ENCODE data around the gene XRCC6. TPM values are rescaled to one million over a fixed set of nuclear protein-coding genes. Genes with fewer than 3 reads are reported as not detected.
A peak's percentile ranks its signal among the peaks of the same experiment; 100 is the strongest.

Gene XRCC6
- total and polyA plus RNA-seq, 9 of the 15 experiments (the other 6 are each of a cell fraction or from before 2014, with no cell fraction given) = 151 to 440 (median 318) TPM

- no peak for TF ChIP-seq ZHX1 (conservative IDR thresholded peaks at IDR 0.05; ENCODE audit: low read length)
- no peak for TF ChIP-seq ATF1 (CRISPR knock-in tag; IDR thresholded peaks at IDR 0.05)
- TF ChIP-seq ATF1 (tag; IDR thresholded peaks at IDR 0.05) = no peak
- TF ChIP-seq ZNF436 (CRISPR knock-in tag; IDR thresholded peaks at IDR 0.05) = no peak
- TF ChIP-seq ZNF121 (CRISPR knock-in tag; conservative IDR thresholded peaks at IDR 0.05) = no peak
- no peak for TF ChIP-seq CREB3L1 (IDR thresholded peaks at IDR 0.05; ENCODE audit: borderline replicate concordance, low read depth)
- TF ChIP-seq TAF9B (IDR thresholded peaks at IDR 0.05; ENCODE audit: partially characterized antibody) = no peak
- no peak for TF ChIP-seq ZNF589 (CRISPR knock-in tag; IDR thresholded peaks at IDR 0.05; ENCODE audit: low read depth)
- TF ChIP-seq HES1 (IDR thresholded peaks at IDR 0.05; ENCODE audit: low read depth) = no peak
- TF ChIP-seq PHF21A (IDR thresholded peaks at IDR 0.05; ENCODE audit: borderline replicate concordance, low read depth) = no peak
- peak; percentile 35; the same call in 1 of the 2 replicates for TF ChIP-seq CTBP1 (IDR thresholded peaks at IDR 0.05; ENCODE audit: borderline replicate concordance)
- no peak for TF ChIP-seq PBX2 (CRISPR knock-in tag; IDR thresholded peaks at IDR 0.05; ENCODE audit: low read depth)
- no peak for TF ChIP-seq PBX2 (tag; conservative IDR thresholded peaks at IDR 0.05; ENCODE audit: low read depth)
- peak; percentile 61; the same call in 1 of the 2 replicates for TF ChIP-seq ZC3H4 (CRISPR knock-in tag; IDR thresholded peaks at IDR 0.05; ENCODE audit: borderline replicate concordance)
- peak; percentile 66; the same call in 1 of the 2 replicates for TF ChIP-seq HDGF (IDR thresholded peaks at IDR 0.05)
- TF ChIP-seq MAZ (CRISPR knock-in tag; conservative IDR thresholded peaks at IDR 0.05 in 1 of 2, IDR thresholded peaks at IDR 0.05 in 1 of 2) = no peak
- peak; percentile 42; the same call in 1 of the 2 replicates for TF ChIP-seq DEAF1 (CRISPR knock-in tag; IDR thresholded peaks at IDR 0.05)
- no peak for TF ChIP-seq SLC30A9 (CRISPR knock-in tag; IDR thresholded peaks at IDR 0.05)
- TF ChIP-seq CBX5 (IDR thresholded peaks at IDR 0.05; ENCODE audit: borderline replicate concordance, low read depth) = no peak
Measured at GRCh38 chr22:41596776-41597634, 24.1 kb upstream of the XRCC6 start (continued).

Data from K562 (cell line).